Medulla oblongata (tissue), 1 donor: ENCODE data around the gene CLEC11A.
"Not testable (repeated sequence)": the region's sequence is repeated elsewhere in the genome, so short reads cannot be mapped to it uniquely, and the experiment has no call there.

Experiments used
- DNase-seq: peaks from one replicate; pipeline ENCODE4 v3.0.0-alpha.2; 2015; ENCODE audit errors: extremely low spot score

Gene CLEC11A

DNA sequence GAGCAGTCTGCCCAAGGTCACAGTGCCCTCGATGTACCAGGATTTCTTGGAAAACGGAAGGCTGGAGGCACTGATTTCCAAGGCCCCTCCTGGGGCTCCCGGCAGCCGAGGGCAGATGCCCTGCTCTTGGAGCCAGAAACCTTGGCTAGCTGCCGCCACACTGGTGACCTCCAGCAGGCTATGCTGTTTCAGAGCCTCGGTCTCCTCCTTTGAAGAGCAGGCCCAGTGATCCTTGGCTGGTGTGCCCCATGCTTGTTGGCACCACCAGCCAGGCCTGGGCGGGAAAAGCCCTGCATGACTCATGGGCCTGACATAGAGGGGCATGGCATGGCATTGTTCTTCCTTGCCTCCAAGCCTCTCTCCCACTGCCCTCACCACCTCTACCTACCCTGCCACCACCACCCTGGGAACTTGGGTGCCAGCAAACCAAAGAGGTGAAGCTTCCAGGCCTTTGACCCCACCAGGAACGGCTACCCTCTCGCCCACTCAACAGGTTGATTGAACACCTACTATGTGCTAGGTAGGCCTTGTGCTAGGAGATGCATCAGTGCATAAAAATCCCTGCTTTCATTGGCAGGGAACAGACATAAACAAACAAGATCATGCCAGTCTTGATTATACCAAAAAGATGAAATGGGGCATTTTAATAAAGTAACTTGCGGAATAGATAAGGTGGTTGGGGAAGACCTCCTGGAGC, 1.6 kb upstream of the CLEC11A start:
- peak; percentile 13 for DNase-seq

DNA sequence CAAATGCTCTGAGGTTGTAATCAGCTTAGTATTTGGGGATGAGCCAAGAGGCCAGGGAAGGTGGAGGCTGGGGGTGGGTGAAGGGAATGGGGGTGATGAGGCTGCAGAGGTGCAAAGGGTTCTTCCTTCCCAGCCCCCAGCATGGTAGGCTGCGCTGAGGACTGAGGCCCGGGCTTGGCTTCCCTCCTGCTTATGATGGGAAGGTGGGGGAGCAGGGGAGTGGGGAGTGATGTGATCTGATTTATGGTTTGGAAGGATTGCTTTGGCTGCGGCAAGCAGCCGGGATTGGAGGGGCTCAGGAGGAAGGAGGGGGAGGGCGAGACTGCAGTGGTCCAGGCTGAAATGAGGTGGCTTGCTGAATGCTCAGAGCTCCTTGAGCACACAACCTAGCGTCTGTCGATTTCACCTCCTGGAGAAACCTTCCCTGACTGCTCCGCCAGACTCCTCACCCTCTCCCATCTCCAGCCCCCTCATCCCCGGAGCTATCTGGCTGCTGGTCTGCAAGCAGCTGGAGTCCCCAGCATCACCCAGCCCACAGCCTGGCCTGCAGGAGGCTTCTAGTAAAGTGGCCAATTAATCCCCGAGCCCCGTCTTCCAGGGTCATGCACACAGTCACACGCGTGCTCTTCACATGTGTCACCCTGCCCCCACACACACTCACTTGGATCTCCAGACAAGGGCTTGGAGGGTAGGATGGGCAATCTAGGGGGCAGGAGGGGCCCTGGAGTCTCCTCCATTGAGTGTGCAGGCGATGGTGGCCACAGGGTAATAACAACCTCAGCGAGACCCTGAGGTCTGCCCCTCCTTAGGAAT, 757 bp upstream of the CLEC11A start:
- no peak for DNase-seq

DNA sequence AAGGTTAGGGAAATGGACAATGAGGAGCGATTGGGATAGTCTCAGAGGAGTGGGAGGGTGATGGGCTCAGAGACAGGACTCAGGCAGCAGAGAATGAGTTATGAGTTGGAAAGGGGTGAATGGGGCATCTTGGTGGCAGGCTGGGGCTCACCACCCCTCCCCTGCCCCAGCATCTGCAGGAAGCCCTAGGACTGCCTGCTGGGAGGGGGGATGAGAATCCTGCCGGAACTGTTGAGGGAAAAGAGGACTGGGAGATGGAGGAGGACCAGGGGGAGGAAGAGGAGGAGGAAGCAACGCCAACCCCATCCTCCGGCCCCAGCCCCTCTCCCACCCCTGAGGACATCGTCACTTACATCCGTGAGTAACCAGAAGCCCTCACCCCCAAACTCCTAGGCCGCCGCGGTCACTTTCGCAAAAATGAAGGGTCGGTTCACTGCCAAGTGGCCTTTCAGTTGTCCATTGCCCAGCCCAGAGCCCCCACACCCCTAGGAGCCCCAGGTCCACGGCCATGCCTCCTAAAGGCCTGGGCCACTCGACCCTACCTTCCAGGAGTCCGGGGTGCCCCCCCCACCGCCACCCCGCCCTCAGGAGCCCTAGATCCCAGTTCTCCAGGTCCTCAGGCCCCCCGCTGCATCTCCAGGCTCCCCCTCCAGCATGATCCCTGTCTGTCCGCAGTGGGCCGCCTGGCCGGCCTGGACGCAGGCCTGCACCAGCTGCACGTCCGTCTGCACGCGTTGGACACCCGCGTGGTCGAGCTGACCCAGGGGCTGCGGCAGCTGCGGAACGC, 764 bp downstream of the CLEC11A start:
- DNase-seq: no peak

DNA sequence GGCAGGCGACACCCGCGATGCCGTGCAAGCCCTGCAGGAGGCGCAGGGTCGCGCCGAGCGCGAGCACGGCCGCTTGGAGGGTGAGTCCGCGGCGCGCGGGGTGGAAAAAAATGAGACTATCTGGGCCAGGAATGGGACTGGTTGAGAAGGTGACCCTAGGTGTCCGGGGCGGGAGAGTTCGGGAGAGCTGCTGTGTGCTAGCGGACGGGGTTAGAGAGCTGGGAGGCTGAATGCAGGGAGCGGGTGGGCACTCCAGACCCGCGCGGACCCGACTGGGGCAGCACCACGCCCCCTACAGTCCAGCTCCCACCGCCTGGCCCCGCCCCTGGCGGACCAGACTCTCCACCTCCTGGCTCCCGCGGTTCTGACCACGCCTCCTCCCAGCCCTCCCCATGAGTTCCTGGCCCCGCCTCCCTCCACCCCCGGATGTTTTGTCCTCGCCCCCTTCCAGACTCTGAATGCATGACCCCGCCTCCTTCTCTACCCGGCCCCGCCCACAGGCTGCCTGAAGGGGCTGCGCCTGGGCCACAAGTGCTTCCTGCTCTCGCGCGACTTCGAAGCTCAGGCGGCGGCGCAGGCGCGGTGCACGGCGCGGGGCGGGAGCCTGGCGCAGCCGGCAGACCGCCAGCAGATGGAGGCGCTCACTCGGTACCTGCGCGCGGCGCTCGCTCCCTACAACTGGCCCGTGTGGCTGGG, 1.5 kb downstream of the CLEC11A start:
- peak; percentile 100 for DNase-seq

DNA sequence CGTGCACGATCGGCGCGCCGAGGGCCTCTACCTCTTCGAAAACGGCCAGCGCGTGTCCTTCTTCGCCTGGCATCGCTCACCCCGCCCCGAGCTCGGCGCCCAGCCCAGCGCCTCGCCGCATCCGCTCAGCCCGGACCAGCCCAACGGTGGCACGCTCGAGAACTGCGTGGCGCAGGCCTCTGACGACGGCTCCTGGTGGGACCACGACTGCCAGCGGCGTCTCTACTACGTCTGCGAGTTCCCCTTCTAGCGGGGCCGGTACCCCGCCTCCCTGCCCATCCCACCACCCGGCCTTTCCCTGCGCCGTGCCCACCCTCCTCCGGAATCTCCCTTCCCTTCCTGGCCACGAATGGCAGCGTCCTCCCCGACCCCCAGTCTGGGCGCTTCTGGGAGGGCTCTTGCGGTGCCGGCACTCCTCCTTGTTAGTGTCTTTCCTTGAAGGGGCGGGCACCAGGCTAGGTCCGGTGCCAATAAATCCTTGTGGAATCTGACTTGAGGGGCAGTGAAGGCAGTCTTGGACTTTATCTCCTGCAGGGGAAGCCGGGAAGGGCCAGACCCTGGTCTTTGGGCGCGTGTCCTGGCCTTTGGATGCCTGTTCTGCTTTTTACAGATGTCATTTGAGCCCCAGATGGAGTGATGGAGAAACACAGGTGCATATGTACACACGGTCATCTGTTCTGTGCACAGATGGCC, 2.2 kb downstream of the CLEC11A start:
- peak; percentile 6 for DNase-seq

DNA sequence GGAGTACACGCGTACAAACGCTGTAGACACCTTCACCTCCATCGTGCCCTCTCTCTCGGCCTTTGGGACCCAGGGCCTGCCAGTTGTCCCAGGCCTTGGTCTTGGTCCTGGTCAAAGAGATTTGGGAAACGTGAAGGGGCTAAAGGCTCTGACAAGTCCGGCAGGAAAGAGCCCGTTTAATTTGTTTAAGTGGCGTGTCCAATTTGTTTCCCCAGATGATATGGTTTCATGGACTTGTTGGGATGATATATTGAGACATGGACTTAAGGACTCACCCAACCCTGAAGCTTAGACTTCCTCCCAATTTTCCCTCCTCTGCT, 2.7 kb downstream of the CLEC11A start:
- DNase-seq: no peak

DNA sequence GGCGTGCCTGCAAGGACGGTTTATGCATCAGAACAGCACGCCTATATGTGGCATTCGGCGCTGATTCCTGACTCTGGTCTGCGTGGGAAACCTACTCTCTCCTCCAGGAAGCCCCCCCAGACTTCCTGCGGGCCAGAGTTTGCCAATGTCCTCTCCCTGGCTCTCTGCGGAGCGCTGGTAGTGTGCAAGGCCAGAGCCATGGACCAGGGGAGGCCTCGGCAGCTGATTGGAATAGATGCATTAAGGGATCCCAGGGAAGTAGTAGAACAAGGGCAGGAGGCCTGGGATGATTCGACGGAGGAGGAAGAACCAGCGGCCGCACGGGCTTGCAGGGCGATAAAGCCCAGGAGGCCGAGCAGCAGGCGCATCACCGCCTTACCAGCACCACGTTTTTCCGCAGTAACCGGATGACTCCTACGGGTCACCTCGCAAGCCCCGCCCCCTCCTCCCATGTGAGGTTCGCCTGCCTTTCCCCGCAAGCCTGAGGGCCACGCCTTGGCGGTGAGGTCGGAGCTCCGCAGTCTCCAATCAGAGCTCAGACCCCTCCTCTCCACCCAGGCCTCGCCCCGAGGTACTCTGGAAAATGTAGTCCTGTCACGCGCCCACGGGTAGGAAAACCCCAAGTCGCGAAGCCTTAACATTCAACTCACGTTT, 5.0 kb downstream of the CLEC11A start:
- DNase-seq: peak; percentile 81

DNA sequence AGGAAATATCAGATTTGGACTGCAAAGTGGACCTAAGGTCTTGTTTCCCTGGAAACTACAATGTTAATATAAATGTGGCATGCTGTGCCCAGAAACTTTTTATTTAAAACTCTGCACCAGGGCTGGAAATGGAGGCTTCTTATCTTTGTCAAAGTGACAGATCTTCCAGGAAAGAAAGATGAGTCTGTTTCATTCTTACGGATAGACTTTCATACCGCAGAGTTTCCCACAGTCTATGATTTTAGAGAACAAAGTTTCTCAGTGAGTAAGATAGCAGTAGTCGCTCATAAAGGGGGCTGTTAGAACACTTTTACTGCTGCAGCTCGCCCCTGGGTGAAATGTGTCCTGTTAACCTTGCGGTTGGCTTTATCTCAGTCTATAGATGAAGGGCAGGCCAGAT, 6.7 kb downstream of the CLEC11A start:
- DNase-seq: no peak

DNA sequence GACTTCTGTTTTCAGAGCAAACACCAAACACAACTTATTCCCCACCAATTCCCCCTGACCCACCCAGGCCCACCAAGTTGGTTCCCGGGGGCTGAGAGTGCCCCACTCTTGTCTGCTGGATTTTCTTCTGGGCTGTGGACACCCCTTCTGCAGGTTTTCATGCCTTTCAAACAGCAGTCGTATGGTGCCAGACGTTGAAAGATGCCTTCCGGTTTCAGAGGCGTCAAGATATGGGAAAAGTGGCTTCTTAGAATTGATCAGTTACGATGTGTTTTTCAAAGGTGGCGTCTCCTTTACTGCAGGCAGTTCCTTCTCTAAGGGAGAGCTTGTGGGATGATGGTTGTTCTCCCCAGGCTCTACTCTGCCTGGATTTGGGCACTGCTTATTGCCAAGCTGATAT, 12.7 kb downstream of the CLEC11A start:
- no peak for DNase-seq

DNA sequence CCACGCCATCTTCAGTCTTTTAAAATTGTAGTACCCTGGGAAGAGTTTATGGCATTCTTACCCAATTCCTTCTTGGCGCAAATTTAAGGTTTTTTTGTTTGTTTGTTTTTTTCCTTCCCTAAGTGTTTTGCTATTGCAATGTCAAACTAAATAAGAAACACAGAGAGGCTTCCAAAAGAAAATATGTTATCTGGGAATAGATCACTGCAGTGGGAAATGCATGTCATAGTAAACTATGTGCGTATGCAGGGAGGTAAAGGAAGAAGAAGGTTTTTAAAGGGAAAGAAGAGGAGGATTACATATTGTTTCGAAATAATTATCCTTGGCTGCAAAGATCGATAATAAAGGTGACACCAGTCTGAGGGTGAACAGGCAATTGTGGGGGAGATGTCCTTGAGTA, 13.2 kb downstream of the CLEC11A start:
- DNase-seq: no peak

DNA sequence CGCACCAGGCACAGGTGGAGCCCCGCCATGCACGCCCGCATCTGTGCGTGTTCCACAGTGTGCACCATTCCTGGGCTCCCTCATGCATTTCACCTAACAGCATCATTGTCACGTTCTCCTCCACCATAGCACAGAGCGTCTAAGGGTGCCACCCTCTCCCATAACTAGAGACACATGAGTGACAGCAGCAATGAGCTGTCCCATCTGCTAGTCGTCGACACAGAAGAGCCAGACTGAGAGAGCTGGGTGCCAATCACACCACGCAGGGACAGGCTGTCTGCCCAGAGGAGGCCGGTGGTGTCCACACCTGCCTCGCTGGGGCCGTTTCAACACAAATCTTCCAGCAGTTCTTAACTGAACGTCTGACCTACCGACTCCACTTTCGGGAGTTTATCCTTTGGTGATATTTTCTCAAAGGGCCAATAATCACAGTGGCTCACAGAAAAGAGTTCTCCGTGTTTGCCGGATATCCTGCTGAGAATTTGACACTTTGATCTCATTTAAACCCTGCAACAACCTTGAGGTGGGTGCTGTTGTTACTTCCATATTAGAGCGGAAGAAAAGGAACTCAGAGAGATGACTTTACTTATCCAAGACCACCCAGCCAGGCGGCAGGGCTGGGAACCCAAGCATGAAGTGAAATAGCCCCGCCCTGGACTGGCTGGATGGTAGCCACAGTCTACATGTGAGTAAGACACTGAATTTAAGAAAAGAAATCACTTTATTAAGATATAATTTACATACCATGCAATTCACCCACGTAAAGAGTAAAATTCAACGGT, 16.2 kb downstream of the CLEC11A start:
- DNase-seq: no peak

DNA sequence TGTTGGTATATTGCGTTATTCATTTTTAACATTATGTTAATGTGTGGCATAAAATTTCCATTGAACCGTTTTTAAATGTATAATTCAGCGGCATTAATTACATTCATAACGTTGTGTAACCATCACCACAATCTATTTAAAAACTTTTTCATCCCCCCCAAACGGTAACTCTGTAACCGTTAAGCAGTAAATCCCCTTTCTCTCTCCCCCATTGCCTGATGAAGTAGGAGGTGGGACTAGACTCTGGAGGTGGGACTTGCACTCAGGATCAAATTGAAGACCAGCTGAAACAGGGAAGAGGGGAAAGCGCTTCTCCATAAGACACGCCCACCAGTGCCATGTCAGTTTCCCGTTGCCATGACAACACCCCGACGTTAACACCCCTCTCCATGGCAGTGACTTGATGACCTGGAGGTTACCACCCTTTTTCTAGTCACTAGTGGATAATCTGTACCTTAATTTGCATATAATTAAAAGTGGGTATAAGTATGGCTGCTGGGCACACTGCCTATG, 16.8 kb downstream of the CLEC11A start:
- no peak for DNase-seq

DNA sequence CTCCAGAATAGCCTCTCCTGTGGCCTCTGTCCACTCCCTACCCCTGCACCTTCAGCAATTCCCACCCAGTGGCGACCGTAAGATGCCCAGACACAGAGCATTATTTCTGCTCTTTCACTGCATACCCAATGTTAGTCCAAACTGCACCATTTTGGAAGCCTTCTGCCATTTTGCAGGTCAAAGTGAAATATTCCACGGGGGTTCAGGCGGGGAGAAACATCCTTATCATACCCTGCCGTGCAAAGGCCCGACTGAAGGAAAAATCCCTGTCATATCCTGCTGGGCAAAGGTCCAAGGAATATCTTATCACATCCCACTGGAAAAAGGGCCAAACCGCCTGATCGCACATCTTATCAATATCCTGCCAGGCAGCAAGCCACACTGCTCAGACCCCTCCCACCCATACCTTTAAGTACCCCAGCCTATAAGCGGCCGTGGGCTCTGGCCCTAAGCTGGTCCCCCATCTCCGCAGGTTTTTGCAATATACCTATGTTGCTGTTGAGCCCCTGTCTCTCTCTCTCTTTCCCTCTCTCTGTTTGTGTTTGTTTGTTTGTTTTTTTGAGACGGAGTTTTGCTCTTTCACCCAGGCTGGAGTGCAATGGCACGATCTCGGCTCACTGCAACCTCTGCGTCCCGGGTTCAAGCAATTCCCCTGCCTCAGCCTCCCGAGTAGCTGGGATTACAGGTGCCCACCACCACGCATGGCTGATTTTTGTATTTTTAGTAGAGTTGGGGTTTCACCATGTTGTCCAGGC, 18.2 kb downstream of the CLEC11A start:
- DNase-seq: no peak

DNA sequence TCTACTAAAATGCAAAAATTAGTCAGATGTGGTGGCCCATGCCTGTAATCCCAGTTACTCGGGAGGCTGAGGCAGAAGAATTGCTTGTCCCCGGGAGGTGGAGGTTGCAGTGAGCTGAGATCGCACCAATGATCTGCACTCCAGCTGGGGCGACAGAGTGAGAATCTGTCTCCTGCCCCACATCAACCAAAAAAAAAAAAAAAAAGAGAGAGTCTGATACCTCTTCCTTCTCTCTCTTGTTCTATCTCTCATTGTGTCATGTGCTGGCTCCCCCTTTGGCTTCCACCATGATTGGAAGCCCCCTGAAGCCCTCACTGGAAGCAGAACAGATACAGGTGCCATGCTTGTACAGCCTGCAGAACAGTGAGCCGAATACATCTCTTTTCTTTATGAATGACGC, 20.4 kb downstream of the CLEC11A start:
- DNase-seq: no peak

DNA sequence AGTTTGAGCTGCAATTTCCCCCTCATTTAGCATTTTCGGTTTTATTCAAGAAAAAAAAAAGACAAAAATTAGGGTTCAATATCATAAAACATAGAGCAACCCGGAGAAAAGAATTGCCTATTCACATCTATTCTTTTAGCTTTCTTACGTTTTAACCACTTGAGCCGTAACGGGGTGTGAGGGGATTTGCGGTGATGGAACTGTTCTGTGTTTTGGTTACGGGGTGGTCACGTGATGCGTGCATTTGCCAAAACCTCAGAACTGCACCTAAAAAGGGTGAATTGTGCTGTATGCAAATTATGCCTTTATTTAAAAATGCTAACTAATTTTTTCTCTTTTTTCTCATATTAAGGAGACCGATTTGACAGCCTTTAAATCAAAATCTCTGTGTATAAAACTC, 22.1 kb downstream of the CLEC11A start:
- DNase-seq: no peak

DNA sequence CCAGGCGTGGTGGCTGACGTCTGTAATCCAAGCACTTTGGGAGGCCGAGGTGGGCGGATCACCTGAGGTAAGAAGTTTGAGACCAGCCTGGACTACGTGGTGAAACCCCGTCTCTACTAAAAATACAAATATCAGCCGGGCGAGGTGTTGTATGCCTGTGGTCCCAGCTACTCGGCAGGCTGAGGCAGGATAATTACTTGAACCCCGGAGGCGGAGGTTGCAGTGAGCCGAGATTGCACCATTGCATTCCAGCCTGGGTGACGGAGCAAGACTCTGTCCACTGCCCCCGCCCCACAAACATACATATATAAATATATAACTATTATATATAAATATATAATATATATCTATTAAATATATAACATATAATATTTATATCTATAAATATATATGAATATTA, 24.0 kb downstream of the CLEC11A start:
- DNase-seq: not testable (repeated sequence)

DNA sequence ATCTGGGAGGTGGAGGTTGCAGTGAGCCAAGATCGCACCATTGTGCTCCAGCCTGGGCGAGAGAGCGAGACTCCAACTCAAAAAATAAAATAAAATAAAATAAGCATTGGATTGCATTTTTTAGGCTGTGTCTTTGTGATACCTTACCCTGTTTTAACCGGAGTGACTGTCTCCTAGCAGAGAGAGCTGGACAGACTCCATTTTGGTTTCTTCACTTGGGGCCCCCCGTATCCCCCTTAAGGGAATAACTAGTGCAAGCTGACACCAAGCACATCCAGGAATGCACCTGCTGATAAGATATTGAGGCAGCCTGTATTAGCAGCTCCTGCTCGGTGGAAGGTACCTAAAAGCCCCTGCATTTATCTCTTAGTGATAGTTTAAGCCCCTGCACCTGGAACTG, 26.3 kb downstream of the CLEC11A start:
- DNase-seq: no peak

DNA sequence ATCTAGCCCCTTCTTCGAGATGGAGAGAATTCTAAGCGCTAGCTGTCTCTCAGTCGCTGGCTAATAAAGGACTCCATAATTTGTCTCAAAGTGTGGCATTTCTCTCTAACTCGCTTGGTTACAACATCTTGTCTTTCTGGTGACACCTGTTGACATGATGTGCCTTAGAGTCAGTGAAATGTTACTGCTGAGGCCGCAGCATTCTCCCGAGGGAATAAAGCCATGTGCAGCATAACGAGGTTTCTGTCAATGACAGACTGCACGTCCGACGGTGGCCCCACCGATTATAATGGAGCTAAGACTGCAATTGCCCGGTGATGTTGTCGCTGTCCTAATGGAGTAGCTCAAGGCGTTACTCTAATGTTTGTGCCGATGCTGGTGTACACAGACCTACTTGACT, 26.8 kb downstream of the CLEC11A start:
- no peak for DNase-seq

DNA sequence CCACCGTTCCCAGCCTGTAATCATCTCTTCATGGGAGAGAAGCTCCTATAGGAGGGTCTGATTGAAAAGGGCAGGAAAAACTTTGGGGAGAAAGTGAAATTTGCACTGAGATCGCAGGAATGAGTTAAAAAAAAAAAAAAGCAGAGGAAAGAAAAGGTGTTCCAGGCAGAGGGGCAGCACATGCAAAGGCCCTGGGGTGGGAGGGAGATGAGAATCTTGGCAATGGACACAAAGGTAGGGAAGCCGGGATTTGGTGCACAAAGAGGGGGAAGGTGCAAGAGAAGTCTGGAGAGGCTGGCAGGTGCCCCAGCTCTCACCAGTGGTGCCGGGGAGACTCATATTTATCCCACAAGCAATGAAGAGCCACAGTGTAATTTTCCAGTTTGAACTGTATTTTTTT, 30.7 kb downstream of the CLEC11A start:
- no peak for DNase-seq
